ENCODE data around the gene CNKSR3.

CNKSR3 gene

DNA sequence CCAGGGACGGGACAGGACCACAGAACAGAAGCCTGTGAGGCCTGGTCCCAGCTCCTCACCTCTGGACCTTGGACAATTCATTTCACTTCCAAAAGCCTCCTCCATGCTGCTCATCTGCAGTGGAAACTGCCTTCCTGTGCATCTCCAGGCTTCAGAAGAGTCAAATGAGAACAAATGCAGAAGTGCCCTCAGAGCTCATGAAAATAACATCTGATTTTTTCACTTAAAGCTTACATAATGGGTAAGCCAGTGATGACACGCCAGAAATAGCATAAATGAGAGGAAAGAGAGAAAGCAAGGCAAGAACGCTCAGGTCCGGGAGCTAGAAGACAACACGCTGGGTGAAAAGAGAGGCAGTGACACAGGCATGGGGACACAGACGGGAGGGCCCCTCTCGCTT, 7.9 kb downstream of the CNKSR3 start:
- no peak for DNase-seq (ENCODE audit: low read depth)

DNA sequence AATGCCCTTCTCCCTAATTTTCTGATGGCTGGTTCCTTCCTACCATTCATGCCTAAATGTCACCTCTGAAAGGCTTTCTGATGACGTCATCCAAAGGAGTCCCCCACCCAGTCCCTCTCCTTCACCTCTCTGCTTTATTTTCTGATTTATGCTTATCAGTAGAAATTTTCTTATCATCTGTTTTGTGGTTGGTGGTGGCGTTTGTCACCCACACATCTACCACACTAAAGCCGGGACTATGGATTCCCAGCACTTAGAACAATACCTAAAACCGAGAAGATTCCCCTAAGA, 9.0 kb downstream of the CNKSR3 start:
- DNase-seq (ENCODE audit: low read depth), result no peak

DNA sequence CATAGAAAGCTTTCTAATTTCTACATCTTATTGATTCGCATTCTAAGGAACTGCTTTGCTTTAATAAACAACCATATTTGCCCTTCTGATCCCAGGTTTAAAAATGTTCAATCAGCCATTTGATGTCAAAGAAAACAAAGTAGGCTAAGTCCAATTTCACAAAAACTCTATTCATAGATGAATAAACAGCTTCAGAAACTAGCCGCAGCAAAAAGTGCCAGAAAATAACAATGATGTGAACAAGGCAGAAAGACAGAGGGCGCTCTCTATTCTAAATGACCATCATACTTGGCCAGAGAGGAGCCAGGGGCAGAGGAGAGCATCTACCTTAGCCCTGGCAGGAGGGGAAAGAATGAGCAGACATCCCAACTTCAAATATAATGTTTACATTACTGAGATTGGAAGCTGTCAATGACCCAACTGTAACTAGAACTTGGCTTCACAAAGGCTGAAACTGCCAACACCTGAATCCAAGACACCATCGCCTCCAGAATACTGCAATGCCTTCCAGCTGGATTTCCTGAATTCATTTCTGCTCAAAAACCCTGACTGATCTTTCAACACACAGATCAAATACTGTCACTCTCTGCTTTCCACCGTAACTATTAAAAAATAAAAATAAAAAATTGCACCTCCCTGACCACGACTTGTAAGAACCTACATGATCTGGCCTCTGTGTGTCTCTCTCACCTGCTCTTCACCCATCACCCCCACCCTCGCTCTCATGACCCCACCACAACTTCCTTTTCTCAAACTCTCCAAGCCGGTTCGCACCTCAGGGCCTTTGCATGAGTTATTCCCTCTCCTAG, 9.5 kb downstream of the CNKSR3 start:
- DNase-seq (ENCODE audit: low read depth), result peak; percentile 27

DNA sequence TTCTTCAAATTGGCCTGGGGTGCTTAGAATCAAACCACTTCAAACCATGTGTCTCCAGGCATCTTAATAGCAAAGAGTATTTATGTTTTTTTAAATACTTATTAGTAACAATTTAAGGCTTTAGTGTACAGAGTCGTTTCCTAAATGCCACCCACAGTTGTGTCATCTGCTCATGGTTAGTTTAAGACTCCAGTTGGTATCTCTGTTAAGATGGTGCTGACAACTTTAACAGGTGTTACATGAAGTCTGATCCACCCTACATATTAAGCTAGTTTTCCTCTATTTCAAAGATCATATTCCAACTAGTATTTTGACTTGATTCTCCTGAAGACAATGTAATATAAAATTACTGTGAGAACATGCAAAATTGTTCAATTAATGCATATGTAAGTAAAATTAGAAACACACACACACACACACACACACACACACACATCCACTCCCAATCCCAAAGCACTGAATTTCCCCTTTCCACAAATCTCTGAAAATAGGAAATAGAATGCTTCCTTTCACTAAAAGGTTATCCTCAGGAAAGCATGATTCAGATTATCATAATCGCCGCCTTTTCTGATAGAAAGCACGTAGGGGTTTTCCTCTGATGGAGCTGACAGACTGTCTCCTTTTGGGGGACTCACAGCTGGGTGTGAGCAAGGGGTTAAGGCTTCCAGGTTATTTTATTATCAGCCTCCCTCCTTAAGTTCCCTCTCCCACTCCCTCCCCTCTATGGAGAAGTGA, 10.5 kb downstream of the CNKSR3 start:
- DNase-seq (ENCODE audit: low read depth), result no peak

DNA sequence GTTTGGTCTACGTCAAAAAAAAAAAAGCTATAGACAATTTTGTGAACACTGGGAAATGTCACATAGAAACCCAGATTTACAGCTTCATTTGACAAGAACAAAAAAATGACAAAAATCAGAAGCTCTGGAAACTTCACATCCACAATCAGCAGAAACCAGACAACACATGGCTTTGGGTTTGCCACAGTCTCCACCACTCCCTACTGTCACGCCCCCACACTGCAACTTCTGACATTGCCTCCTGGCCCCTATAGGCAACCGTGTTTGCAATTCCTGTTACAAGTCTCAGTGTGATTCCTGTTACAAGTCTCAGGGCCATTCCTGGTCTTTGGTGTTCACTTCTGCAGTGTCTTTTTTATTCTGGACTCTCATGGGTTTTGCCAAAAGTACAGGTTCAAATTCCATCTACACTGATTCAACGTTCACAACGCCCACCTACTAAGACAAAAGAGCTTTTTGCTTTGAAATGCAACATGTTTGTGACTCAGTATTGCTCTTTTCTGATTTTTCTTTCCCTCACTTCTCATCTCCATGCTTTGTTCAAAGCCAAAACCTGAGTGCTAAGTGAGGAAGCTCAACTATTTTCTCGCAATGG, 12.0 kb downstream of the CNKSR3 start:
- no peak for DNase-seq (ENCODE audit: low read depth)

DNA sequence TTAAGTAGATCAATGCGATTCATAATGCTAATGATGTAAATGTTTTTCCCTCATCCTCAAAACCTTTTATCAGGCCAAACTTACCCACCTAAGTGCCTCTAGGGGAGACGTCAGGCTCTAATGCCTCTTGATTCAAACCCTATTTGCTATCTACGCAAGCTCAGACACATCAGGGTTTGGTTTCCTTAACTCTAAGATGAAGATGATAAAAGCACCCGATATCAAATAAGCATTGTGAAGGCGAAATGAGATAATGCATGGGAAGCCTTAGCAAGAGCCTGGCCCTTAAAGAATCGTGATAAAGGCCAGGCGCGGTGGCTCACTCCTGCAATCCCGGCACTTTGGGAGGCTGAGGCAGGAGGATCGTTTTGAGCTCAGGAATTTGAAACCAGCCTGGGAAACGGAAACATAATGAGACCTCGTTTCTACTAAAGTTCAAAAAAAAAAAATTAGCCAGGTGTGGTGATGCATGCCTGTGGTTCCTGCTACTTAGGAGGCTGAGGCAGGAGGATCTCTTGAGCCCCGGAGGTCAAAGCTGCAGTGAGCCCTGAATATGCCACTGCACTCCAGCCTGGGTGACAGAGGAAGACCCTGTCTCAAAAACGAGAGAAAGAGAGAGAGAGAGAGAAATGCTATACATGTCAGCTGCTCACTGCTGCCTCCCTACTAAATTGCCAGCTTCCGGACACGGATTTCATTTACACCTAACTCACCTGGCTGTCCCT, 13.5 kb downstream of the CNKSR3 start:
- DNase-seq (ENCODE audit: low read depth), result no peak

DNA sequence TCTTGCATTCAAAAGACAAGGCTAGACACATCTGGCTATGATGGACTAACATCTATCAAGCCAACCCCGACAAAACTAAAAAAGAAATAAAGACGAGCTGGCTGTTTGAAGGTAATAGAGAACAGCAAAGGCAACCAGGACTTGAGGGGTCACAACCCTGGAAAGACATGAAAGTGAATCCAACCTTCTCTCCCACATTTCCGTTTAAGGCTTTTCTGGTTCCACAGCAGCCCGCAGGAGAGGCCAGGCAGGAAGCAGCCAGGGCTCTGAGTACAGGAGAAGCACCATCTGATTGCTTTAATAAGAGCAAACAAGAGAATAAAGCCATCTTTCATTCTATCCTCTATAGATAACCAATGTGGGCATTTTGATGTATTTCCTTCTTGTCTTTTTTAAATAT, 14.3 kb downstream of the CNKSR3 start:
- DNase-seq (ENCODE audit: low read depth), result no peak

DNA sequence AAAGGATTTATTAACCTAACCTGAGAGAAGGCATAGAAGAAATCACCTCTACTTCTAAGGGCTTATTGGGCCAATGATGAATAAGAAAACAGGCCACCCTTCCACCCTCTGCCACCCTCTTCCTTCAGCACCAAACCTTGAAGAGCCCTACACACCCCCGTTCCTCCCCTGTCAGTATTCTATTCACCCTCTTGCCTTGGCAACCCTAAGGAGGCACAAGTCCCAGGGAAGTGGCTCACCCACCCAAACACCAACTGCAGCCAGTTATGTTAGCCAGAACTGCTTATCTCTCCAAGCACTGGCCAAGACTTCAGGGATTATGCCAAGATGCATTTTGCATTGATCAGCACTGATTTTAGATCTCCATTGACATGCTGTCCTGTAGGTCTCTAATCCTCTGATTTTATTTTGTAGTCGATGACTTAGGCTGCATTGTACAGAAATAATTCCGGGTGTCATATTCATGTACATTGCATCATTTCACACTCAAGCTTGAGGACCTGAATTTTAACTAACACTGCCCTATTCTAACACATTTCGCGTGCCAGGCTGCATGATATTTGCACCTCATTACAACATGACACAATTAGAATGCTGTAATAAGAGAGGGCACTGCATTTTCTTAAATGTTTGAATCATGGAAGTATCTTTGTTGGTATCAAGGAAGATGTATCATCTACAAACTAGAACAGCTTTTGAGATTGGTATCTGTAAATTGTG, 15.7 kb downstream of the CNKSR3 start:
- no peak for DNase-seq (ENCODE audit: low read depth)

DNA sequence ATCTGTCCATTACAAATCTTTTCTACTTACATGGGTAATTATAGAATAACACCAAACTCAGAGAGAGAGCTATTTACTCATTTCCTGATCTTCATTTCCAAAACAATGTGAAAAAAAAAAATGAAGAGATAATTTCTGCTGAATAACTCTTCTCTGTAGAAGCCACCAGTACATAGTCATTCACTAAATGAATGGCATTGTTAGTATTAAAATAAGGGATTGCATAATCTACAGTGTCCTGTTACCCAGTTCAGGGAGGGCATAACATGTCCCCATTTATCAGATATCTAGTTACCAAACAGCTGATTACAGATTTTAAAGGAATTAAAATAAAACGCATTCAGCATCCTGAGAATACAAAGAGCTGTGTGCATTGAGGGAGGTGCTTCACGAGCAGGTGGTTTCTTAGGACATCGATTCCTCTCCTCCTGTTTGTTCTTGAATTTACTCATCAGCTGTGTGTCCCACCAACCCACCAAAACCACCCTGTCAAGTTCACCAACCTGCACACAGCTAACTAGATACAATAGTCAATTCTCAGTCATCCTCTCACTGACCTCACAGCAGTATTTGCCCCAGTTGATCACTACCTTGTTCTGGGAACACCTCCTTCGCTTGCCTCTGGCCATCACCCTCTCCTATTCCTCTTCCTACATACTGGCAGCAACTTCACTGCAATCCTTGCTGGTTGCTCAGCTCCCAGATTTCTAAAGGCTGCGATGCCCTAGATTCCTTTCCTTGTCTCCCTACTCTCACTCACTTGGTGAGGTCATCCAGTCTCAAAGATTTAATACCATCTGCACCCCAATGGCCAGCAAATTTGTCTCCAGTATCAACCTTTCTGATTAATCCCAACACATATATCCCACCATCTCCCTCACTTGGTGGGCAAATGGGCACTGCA, 18.7 kb downstream of the CNKSR3 start:
- no peak for DNase-seq (ENCODE audit: low read depth)

DNA sequence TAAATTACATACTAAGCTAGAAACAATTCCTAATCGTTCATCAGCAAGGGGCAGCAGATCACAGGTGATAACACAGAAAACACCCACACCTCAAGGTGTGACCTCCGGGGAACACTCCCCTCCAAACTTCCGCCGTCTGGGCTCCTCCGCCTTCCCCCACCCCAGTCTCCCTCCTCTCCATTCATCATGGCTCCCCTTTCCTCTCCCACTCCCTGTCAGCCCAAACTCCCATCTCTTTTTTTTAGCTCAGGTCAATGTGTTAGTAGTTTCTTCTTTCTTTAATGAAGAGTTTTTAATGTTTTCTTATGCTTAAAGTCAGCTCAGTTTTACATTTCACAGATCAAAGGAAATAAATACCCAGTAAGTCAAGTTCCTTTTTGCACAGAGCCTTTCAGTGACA, 20.7 kb downstream of the CNKSR3 start:
- no peak for DNase-seq (ENCODE audit: low read depth)

DNA sequence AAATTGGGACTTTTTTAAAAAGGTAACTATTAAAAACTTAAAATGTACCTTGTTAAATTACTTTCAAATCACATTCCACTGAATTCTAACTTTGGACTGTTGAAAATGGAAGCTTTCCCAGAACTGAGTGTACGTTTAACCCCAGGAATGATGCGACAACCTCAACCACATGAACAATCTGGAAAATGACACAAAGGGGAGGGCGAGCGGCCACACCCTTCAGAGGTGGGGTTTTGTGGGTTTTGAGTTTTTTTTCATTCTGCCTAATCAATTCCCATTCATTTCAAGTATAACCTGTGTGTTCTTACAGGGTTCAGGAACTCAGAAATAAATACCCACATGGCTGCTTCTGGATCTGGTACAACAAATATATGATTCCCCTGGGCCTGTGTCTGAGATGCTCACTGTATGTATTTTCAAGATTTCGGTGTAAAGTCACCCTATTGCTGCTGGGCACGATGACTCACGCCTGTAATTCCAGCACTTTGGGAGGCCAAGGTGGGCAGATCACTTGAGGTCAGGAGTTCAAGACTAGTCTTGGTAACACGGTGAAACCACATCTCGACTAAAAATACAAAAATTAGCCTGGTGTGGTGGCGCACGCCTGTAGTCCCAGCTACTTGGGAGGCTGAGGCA, 21.6 kb downstream of the CNKSR3 start:
- peak; percentile 68 for DNase-seq (ENCODE audit: low read depth)

DNA sequence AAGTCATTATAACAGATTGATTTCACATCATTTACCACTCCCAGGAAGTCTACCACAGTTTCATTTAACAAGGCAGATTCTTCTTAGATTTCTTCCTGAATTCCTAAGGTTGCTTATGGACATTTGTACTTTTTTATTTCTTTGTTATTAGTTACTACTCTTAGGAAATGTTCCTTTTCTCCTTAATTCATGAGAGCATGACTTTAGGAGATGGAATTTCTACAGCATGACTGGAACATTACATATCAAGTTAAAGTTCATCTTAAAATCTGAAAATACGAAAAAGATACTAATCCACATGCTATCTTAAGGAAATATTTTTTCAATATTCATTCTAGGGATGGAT, 22.3 kb downstream of the CNKSR3 start:
- no peak for DNase-seq (ENCODE audit: low read depth)

DNA sequence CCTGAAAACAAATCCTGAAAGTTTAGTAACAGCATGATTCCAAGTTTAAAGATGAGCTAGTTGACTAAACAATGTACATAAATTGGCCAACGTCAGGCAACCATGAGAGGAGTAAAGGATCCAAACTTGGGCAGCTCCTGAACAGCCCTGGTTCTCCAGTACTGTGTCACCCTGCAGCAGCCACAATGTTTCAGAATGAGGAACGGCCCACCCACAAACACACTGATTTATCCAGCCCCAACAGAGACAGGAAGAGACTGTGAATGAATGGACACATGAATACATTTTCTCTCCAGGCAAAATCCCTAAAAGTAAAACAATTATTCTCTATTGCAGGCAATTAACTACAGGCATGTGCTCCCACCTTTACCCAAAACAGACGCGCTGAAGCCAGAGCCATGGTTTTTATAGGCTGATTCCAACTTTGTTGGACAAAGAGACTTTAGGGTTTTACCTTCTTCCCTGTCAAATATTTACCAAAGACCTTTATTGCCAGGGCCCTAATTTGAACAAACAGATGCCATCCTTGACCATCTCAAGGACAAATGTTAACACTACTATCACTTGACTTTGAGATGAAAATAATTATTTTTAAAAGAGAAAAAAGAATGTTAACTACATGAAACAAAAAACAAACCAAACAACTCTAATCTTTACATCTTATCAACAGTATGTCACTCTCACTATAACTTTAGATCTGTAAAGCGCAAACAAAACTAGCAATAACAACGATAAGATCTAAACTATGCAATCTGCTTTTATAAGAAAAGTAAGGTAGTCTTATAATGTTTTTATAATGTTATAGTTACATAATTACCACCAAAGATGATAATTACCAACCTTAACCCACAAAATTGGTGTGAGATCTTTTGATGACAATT, 22.9 kb downstream of the CNKSR3 start:
- DNase-seq (ENCODE audit: low read depth), result no peak

DNA sequence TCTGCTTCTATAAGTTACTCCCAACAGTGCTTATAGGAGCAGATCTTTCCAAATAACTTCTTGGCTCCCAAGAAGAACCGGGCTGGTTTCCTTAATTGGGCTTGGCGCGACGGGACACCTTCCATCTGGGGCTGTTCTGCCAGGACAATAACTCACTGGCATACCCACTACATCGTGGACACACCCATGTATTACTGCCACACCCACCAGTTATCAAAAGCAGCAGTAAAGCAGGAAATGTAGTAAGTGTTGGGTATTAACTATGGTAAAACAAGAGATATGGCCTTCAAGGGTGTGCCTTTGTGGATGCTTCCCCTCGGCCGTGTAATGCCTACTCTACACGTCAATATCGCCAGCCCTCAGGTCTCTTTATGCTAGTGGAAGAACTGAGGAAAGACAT, 24.7 kb downstream of the CNKSR3 start:
- no peak for DNase-seq (ENCODE audit: low read depth)

DNA sequence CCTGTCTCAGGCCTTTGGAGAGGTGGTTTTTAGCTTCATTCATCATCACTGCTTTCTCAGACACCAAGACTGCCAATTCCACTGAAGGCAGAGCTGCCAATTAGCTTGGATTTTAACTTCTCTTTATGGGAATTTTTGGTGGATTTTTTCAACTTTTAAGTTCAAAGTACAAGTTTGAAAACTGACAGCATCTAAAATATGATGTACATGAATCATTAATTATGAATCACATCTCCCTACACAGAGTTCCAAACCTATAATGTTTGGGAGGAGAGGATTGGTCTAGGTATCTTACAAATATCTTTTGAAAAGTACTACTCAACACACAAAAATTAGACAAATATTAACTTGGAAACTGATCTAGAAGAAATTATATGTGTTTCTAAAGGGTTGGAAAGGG, 25.5 kb downstream of the CNKSR3 start:
- DNase-seq (ENCODE audit: low read depth), result no peak

DNA sequence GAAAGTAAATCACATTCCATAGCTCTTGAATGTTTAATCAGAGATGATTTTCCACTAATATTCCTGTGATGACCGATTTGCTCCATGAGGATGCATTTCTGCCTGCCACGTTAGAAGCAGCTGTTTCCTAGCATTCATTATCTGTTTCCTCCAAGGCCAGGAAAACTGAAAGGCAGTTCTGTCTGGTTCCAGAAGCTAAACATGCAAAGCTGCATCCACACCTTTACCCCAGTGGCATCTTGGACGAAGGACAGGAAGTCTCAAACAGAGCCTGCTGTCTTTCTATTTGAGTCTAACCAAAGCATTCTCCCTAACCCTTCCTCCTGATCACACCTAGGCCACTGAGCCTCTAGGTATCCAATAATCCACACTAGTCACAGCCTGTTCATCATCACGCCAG, 27.6 kb downstream of the CNKSR3 start:
- DNase-seq (ENCODE audit: low read depth), result no peak

DNA sequence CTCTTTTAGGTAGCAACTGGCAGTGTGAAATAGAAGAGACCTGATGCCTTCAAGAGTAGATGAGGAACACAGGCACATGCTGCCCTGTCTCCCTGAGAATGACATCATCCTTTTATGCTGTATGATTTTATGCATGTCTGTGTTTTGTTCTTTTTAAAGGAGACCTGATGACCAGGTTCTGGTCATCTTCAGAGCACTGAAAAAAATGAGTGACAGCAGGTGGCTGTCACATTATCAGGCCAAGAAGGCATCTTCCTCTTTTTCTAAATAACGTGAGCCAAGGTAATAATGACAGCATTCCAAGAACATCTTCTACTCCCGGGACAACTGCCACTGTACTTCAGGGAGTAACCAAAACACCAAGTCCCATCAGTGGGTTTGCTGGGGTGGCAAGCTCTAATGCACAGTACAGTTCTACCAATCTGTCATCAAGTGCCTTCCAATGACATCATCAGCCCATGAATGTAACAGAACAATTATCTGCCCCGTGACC, 28.9 kb downstream of the CNKSR3 start:
- DNase-seq (ENCODE audit: low read depth), result no peak

DNA sequence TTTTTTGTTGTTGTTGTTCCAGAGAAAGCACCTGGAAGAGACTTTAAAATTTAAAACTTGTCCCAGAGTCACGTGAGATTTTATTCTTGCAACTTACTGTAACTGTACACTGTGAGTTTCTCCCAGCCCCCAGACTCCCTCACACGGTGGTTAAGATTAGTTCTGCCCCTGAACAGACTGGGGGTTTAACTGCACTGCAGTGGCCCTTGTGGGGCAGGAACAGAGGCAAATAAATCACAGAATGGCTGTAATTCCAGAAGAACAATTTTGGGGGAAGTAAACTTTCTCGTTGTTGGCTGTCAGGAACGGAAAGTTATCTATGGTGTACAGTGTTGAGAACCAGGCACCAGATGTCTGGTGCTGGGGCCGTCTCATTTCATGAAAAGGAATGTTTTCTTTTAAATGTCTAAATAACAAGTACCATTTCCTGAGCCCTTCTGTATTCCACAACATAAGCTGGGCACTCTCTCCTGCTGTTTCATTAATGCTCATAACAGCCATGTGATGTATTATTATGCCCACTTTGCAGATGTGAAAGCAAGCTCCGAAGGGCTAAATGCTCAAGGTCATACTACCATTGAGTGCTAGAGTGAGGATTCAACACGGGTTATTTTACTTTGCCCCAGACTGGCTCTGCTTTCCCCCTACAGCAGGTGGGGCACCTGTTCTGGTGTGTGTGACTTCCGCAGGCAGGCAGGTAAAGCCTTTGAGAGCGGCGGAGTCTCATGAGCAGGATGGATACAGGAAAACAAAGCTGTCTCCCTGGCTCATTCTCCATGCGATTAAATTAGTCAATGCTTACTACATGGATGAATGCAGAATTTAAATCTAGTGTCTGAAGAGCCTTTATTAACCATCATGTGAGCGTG, 30.5 kb downstream of the CNKSR3 start:
- no peak for DNase-seq (ENCODE audit: low read depth)

Measured in ELR (cell line).